ENCODE results near the gene NCEH1. TPM values are rescaled to one million over a fixed set of nuclear protein-coding genes. Genes with fewer than 3 reads are reported as not detected.

The NCEH1 gene
- total and polyA plus RNA-seq, 9 of the 15 experiments (the other 6 are each of a cell fraction or from before 2014, with no cell fraction given), result 1.3 to 5.0 (median 2.8) TPM

- TF ChIP-seq FOXM1 (IDR thresholded peaks at IDR 0.05; ENCODE audit: low read depth), result no peak
- no peak for TF ChIP-seq FOXM1 (CRISPR knock-in tag; IDR thresholded peaks at IDR 0.05; ENCODE audit: low read depth)
- no peak for TF ChIP-seq BRF2 (IDR thresholded peaks at IDR 0.05; ENCODE audit: borderline replicate concordance, insufficient read depth, insufficient read length)
- TF ChIP-seq ARID2 (IDR thresholded peaks at IDR 0.05), result no peak
- no peak for TF ChIP-seq RHOXF2B (CRISPR knock-in tag; conservative IDR thresholded peaks at IDR 0.05)
- no peak for TF ChIP-seq ZSCAN29 (IDR thresholded peaks at IDR 0.05)
- no peak for TF ChIP-seq IRF9 (tag; IDR thresholded peaks at IDR 0.05)
- TF ChIP-seq ETS1 (conservative IDR thresholded peaks at IDR 0.05; ENCODE audit: control insufficient read depth, low read depth, low read length), result no peak
- no peak for TF ChIP-seq DEAF1 (CRISPR knock-in tag; IDR thresholded peaks at IDR 0.05)
- no peak for TF ChIP-seq CEBPG (CRISPR knock-in tag; IDR thresholded peaks at IDR 0.05)
- no peak for TF ChIP-seq CEBPG (tag; conservative IDR thresholded peaks at IDR 0.05 in 1 of 2, IDR thresholded peaks at IDR 0.05 in 1 of 2)
- no peak for TF ChIP-seq ATF1 (CRISPR knock-in tag; IDR thresholded peaks at IDR 0.05)
- no peak for TF ChIP-seq ATF1 (tag; IDR thresholded peaks at IDR 0.05)
- TF ChIP-seq POLR3G (IDR thresholded peaks at IDR 0.05; ENCODE audit: extremely low read depth, insufficient read length, insufficient replicate concordance), result no peak
- no peak for TF ChIP-seq ZNF609 (CRISPR knock-in tag; IDR thresholded peaks at IDR 0.05; ENCODE audit: borderline replicate concordance)
These were observed 67.2 kb downstream of the NCEH1 start (continued) for GRCh38 chr3:172643506-172644179.
